Measurements from ENCODE around the gene AMPD2.
"Not testable (repeated sequence)": the region's sequence is repeated elsewhere in the genome, so short reads cannot be mapped to it uniquely, and the experiment has no call there.

Gene AMPD2

GRCh38 chr1:109669246-109669948, 49.8 kb downstream of the AMPD2 start:
- H3K27me3 ChIP-seq (ENCODE audit: control insufficient read depth, insufficient read depth, low read length): no peaks in the 10 kb centered on the region

GRCh38 chr1:109669949-109670302, 50.3 kb downstream of the AMPD2 start:
- not testable (repeated sequence) for H3K36me3 ChIP-seq (ENCODE audit: control insufficient read depth, insufficient read depth, low read length); H3K9me3 ChIP-seq (ENCODE audit: control insufficient read depth, insufficient read depth, low read depth, low read length); H3K27ac ChIP-seq (ENCODE audit: low read depth, low read length); H3K27me3 ChIP-seq (ENCODE audit: control insufficient read depth, insufficient read depth, low read length); H3K9ac ChIP-seq (ENCODE audit: low read length); H3K4me1 ChIP-seq (ENCODE audit: control insufficient read depth, insufficient read depth, low read length); H3K4me3 ChIP-seq (ENCODE audit: low read depth, low read length)

More at GRCh38 chr1:109669246-109669948, 49.8 kb downstream of the AMPD2 start:
- no peak overlapping the region for H3K9ac ChIP-seq (ENCODE audit: low read length)
- H3K36me3 ChIP-seq (ENCODE audit: control insufficient read depth, insufficient read depth, low read length): no peaks in the 10 kb centered on the region
- H3K4me3 ChIP-seq (ENCODE audit: low read depth, low read length): no peak overlapping the region
- H3K9me3 ChIP-seq (ENCODE audit: control insufficient read depth, insufficient read depth, low read depth, low read length): no peaks in the 10 kb centered on the region
- H3K4me1 ChIP-seq (ENCODE audit: control insufficient read depth, insufficient read depth, low read length): peaks cover 9% of the 10 kb centered on the region; the same call in 1 of the 2 replicates
- H3K27ac ChIP-seq (ENCODE audit: low read depth, low read length): no peak overlapping the region

- Histone ChIP-seq H3K9me3 (ENCODE audit: control insufficient read depth, insufficient read depth, low read depth, low read length) (no peaks in the 10 kb centered on the region), H3K9ac (ENCODE audit: low read length) (no peak overlapping the region), H3K27ac (ENCODE audit: low read depth, low read length) (no peak overlapping the region), H3K27me3 (ENCODE audit: control insufficient read depth, insufficient read depth, low read length) (no peaks in the 10 kb centered on the region), H3K4me1 (ENCODE audit: control insufficient read depth, insufficient read depth, low read length) (peaks cover 9% of the 10 kb centered on the region; the same call in 1 of the 2 replicates), H3K36me3 (ENCODE audit: control insufficient read depth, insufficient read depth, low read length) (no peaks in the 10 kb centered on the region), H3K4me3 (ENCODE audit: low read depth, low read length) (no peak overlapping the region)
Observed at GRCh38 chr1:109671067-109671466, 51.4 kb downstream of the AMPD2 start.

- not testable (repeated sequence) for H3K27me3 ChIP-seq (ENCODE audit: control insufficient read depth, insufficient read depth, low read length); H3K9ac ChIP-seq (ENCODE audit: low read length); H3K27ac ChIP-seq (ENCODE audit: low read depth, low read length); H3K36me3 ChIP-seq (ENCODE audit: control insufficient read depth, insufficient read depth, low read length); H3K9me3 ChIP-seq (ENCODE audit: control insufficient read depth, insufficient read depth, low read depth, low read length); H3K4me1 ChIP-seq (ENCODE audit: control insufficient read depth, insufficient read depth, low read length); H3K4me3 ChIP-seq (ENCODE audit: low read depth, low read length)
Observed at GRCh38 chr1:109673861-109674260, 54.2 kb downstream of the AMPD2 start.

GRCh38 chr1:109676683-109677381, 57.2 kb downstream of the AMPD2 start:
- H3K9ac ChIP-seq (ENCODE audit: low read length); H3K4me1 ChIP-seq (ENCODE audit: control insufficient read depth, insufficient read depth, low read length); H3K27ac ChIP-seq (ENCODE audit: low read depth, low read length); H3K27me3 ChIP-seq (ENCODE audit: control insufficient read depth, insufficient read depth, low read length); H3K4me3 ChIP-seq (ENCODE audit: low read depth, low read length); H3K9me3 ChIP-seq (ENCODE audit: control insufficient read depth, insufficient read depth, low read depth, low read length); H3K36me3 ChIP-seq (ENCODE audit: control insufficient read depth, insufficient read depth, low read length): not testable (repeated sequence)

GRCh38 chr1:109677459-109677858, 57.8 kb downstream of the AMPD2 start:
- no peaks in the 10 kb centered on the region for H3K9me3 ChIP-seq (ENCODE audit: control insufficient read depth, insufficient read depth, low read depth, low read length)
- no peak overlapping the region for H3K27ac ChIP-seq (ENCODE audit: low read depth, low read length)
- no peaks in the 10 kb centered on the region for H3K27me3 ChIP-seq (ENCODE audit: control insufficient read depth, insufficient read depth, low read length)
- no peak overlapping the region for H3K4me3 ChIP-seq (ENCODE audit: low read depth, low read length)
- no peak overlapping the region for H3K9ac ChIP-seq (ENCODE audit: low read length)
- H3K4me1 ChIP-seq (ENCODE audit: control insufficient read depth, insufficient read depth, low read length): no peaks in the 10 kb centered on the region
- no peaks in the 10 kb centered on the region for H3K36me3 ChIP-seq (ENCODE audit: control insufficient read depth, insufficient read depth, low read length)

- H3K36me3 ChIP-seq (ENCODE audit: control insufficient read depth, insufficient read depth, low read length); H3K27ac ChIP-seq (ENCODE audit: low read depth, low read length); H3K9ac ChIP-seq (ENCODE audit: low read length); H3K27me3 ChIP-seq (ENCODE audit: control insufficient read depth, insufficient read depth, low read length); H3K4me3 ChIP-seq (ENCODE audit: low read depth, low read length); H3K4me1 ChIP-seq (ENCODE audit: control insufficient read depth, insufficient read depth, low read length); H3K9me3 ChIP-seq (ENCODE audit: control insufficient read depth, insufficient read depth, low read depth, low read length): not testable (repeated sequence)
Observed at GRCh38 chr1:109678637-109679036, 59.0 kb downstream of the AMPD2 start.
